Keratinocyte (primary cell): ENCODE measurements around the gene HSPG2.

Source experiments
- EZH2 ChIP-seq: IDR thresholded peaks from one replicate; pipeline ENCODE4 v1.6.1; 2012; ENCODE audit warnings: inconsistent platforms, mild to moderate bottlenecking, low read length, moderate library complexity
- TF ChIP-seq, protein P1 (sequence below), 3 experiments: IDR thresholded peaks in 1 of 3; conservative IDR thresholded peaks in 1 of 3; optimal IDR thresholded peaks in 1 of 3; 2 replicates in 2 of 3; 3 replicates in 1 of 3; pipeline versions ENCODE3 to v1.5.1; 2011; ENCODE audit warnings: low read length in 3 of 3, mild to moderate bottlenecking in 3 of 3, moderate library complexity in 2 of 3, control low read depth in 1 of 3, inconsistent platforms in 1 of 3; ENCODE audit not compliant: insufficient read depth in 2 of 3; ENCODE audit errors: extremely low read depth in 1 of 3

DNA sequence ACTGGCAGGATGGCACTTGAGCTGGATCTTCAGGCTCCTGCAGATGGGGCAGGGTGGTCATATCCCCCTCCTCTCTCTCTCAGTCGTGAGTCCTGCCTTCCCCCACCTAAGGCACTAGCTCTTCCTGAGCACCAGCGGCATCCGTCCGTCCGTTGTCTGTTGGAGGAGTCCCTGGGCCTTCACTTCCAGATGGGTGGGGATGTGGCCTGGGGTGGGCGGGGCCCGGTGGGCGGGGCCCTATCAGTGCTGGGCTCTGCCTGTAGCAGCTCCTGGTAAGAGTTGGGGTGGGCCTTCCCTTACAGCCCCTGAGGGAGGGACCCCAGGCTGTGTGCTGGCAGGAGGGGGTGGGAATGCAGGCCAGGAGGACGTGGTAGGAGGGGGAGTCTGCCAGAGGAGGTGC lies 114.8 kb downstream of the HSPG2 start:
- TF ChIP-seq, protein P1, sequence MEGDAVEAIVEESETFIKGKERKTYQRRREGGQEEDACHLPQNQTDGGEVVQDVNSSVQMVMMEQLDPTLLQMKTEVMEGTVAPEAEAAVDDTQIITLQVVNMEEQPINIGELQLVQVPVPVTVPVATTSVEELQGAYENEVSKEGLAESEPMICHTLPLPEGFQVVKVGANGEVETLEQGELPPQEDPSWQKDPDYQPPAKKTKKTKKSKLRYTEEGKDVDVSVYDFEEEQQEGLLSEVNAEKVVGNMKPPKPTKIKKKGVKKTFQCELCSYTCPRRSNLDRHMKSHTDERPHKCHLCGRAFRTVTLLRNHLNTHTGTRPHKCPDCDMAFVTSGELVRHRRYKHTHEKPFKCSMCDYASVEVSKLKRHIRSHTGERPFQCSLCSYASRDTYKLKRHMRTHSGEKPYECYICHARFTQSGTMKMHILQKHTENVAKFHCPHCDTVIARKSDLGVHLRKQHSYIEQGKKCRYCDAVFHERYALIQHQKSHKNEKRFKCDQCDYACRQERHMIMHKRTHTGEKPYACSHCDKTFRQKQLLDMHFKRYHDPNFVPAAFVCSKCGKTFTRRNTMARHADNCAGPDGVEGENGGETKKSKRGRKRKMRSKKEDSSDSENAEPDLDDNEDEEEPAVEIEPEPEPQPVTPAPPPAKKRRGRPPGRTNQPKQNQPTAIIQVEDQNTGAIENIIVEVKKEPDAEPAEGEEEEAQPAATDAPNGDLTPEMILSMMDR (optimal IDR thresholded peaks at IDR 0.05 in 1 of 3, IDR thresholded peaks at IDR 0.05 in 1 of 3, conservative IDR thresholded peaks at IDR 0.05 in 1 of 3; ENCODE audit: extremely low read depth in 1 of 3, insufficient read depth in 2 of 3, low read length in 3 of 3), result no peak
- TF ChIP-seq EZH2, result no peak
